GM21576 (cell line): Measurements from ENCODE around the gene MACC1.
"Not testable (repeated sequence)": the region's sequence is repeated elsewhere in the genome, so short reads cannot be mapped to it uniquely, and the experiment has no call there.

Experiments used
- ATAC-seq: cut with Tn5 transposase; IDR thresholded peaks from one replicate; pipeline ENCODE4 v1.9.1; 2021; ENCODE audit warnings: mild to moderate bottlenecking, moderate library complexity; ENCODE audit not compliant: unreplicated experiment

The MACC1 gene

GRCh38 chr7:20208651-20209307 is 8.4 kb downstream of the MACC1 start:
- no peak for ATAC-seq

- ATAC-seq: not testable (repeated sequence)
Measured at GRCh38 chr7:20207811-20208210, 9.4 kb downstream of the MACC1 start.

GRCh38 chr7:20206104-20206896 is 10.9 kb downstream of the MACC1 start:
- no peak for ATAC-seq

- no peak for ATAC-seq
Measured at GRCh38 chr7:20203316-20203715, 13.9 kb downstream of the MACC1 start.

- peak; percentile 34 for ATAC-seq
Measured at GRCh38 chr7:20201380-20201779, 15.8 kb downstream of the MACC1 start.

GRCh38 chr7:20200971-20201370 is 16.2 kb downstream of the MACC1 start:
- no peak for ATAC-seq

- peak; percentile 29 for ATAC-seq
Measured at GRCh38 chr7:20200361-20200760, 16.8 kb downstream of the MACC1 start.

- ATAC-seq: peak; percentile 86
Measured at GRCh38 chr7:20199015-20199737, 18.0 kb downstream of the MACC1 start.

- no peak for ATAC-seq
Measured at GRCh38 chr7:20198260-20198659, 18.9 kb downstream of the MACC1 start.

- no peak for ATAC-seq
Measured at GRCh38 chr7:20197837-20198236, 19.3 kb downstream of the MACC1 start.

GRCh38 chr7:20197125-20197748 is 19.9 kb downstream of the MACC1 start:
- ATAC-seq: no peak

GRCh38 chr7:20194343-20194995 is 22.7 kb downstream of the MACC1 start:
- ATAC-seq: no peak

GRCh38 chr7:20193873-20194272 is 23.3 kb downstream of the MACC1 start:
- ATAC-seq: peak; percentile 1

GRCh38 chr7:20193242-20193777 is 23.9 kb downstream of the MACC1 start:
- peak; percentile 89 for ATAC-seq

GRCh38 chr7:20191391-20191869 is 25.8 kb downstream of the MACC1 start:
- ATAC-seq: no peak

GRCh38 chr7:20190560-20191390 is 26.4 kb downstream of the MACC1 start:
- ATAC-seq: peak; percentile 32

- no peak for ATAC-seq
Measured at GRCh38 chr7:20189852-20190251, 27.3 kb downstream of the MACC1 start.

GRCh38 chr7:20188567-20188966 is 28.6 kb downstream of the MACC1 start:
- no peak for ATAC-seq

- ATAC-seq: not testable (repeated sequence)
Measured at GRCh38 chr7:20187850-20188249, 29.3 kb downstream of the MACC1 start.
